ENCODE data around the gene ACAD8. TPM values are rescaled to one million over a fixed set of nuclear protein-coding genes. Genes with fewer than 3 reads are reported as not detected.

ACAD8 gene
- total RNA-seq (2014; rRNA removed; shearing (Covaris generic)) (18.9 and 26.7 TPM in 2 replicates), polyA plus RNA-seq (2016; fragmentation: Nextera tagmentation; extraction: Ambion mirVana) (18.5 and 19.4 TPM in 2 replicates)

DNA sequence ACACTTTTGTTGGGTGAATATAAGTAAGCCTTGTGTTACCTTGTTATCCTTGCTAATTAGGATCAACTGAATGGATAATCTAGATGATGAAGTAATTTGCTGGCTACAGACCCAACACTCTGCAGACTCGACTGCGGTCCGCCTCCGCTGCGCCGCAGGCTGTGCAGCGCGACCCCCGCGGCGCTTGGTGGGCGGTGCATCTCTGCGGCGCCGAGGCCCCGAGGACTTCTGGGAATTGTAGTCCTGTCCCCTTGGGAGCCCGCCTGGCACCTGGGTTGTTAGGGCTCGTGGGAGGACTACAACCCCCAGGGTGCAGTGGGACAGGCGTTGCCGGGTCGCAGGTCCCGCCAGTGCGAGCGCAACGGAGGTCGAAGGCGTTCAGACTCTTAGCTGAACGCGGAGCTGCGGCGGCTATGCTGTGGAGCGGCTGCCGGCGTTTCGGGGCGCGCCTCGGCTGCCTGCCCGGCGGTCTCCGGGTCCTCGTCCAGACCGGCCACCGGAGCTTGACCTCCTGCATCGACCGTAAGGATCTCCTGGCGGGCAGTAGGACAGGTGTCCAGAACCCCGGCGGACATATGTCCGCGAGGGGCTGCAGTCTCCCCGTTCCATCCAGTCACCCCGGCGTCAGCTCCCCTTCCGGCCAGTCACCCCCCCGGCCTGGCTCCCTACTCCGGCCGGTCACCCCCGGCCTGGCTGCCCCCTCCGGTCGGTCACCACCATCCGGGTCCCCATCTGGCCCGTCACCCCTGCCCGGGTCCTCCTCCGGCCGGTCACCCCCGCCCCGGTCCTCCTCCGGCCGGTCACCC lies at the start of gene ACAD8, which contains the start of gene THYN1:
TSS of gene ACAD8 (plus strand) at position 381 of the 806 bp plus-strand sequence. CDS start at position 414, 33 bp downstream.
TSS of gene THYN1 (minus strand) at position 165 of the 806 bp plus-strand sequence. CDS start 470 bp downstream, outside the sequence.
- in situ Hi-C loops (cut with MboI): no loop called here
- peaks cover 15% of the 10 kb centered on the region for H3K4me1 ChIP-seq (ENCODE audit: insufficient read depth)
- peak within 1 kb of the TSS; percentile 89 for H3K4me3 ChIP-seq
- H3K9me3 ChIP-seq (ENCODE audit: low read depth): no peaks in the 10 kb centered on the region
- TF ChIP-seq EZH2phosphoT487 (IDR thresholded peaks at IDR 0.05; ENCODE audit: insufficient read depth, low read depth): no peak
- TF ChIP-seq EZH2 (IDR thresholded peaks at IDR 0.05; ENCODE audit: insufficient read depth, poor library complexity, severe bottlenecking): no peak
- no peaks in the 10 kb centered on the region for H3K36me3 ChIP-seq (ENCODE audit: low read depth)
- peak within 1 kb of the TSS; percentile 74 for H3K27ac ChIP-seq
- no peaks in the 10 kb centered on the region for H3K27me3 ChIP-seq (replicated peaks; ENCODE audit: insufficient read depth)
- no peaks in the 10 kb centered on the region for H4K20me1 ChIP-seq (ENCODE audit: insufficient read depth)
- H3K9ac ChIP-seq: peak within 1 kb of the TSS; percentile 79
- no peaks in the 10 kb centered on the region for H3K9me2 ChIP-seq (ENCODE audit: insufficient read depth)
- peak within 1 kb of the TSS; percentile 96 for H2AFZ ChIP-seq
- 1 to 2% methylated on average over 44 to 51 of the region's 70 CpGs for WGBS, 2 experiments (ENCODE audit: low coverage in 1 of 2, low lambda C conversion rate in 2 of 2, missing lambda C conversion rate in 2 of 2)
- H3K79me2 ChIP-seq (ENCODE audit: insufficient read depth): peaks cover 25% of the 10 kb centered on the region
- H3F3A ChIP-seq (ENCODE audit: insufficient read depth): 0 out of 2 replicates have a peak, but pooled peaks cover 10% of the 10 kb centered on the region
- DNase-seq: peak; percentile 98
- H3K4me2 ChIP-seq (ENCODE audit: unreplicated experiment): peak within 1 kb of the TSS; percentile 99

DNA sequence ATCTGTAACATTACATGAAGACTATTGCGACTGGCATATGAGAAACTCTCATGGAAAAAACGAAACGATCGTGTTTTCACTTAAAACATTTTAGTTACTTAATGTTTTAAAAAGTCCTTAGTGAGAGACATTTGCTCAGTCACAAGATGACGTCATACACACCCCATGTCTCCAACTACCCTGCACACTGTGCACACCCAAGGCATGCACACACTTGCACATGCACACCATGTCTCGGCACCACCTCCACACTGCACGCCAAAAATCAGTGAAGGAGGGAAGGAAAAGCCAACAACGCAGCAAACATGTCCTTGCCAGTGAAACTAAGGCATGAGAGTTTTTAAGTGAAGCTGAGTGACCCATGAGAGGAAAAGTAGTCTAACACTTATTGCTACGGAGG lies 47.6 kb upstream of the ACAD8 start:
- Histone ChIP-seq H3K4me3 (no peak overlapping the region), H3K4me1 (ENCODE audit: insufficient read depth) (no peaks in the 10 kb centered on the region), H3K9me3 (ENCODE audit: low read depth) (no peaks in the 10 kb centered on the region), H3K36me3 (ENCODE audit: low read depth) (peaks cover 20% of the 10 kb centered on the region), H3K79me2 (ENCODE audit: insufficient read depth) (no peaks in the 10 kb centered on the region), H3K27ac (no peak overlapping the region), H3F3A (ENCODE audit: insufficient read depth) (no peaks in the 10 kb centered on the region), H3K9ac (no peak overlapping the region), H3K27me3 (replicated peaks; ENCODE audit: insufficient read depth) (no peaks in the 10 kb centered on the region), H3K9me2 (ENCODE audit: insufficient read depth) (no peaks in the 10 kb centered on the region), H2AFZ (no peak overlapping the region), H4K20me1 (ENCODE audit: insufficient read depth) (no peaks in the 10 kb centered on the region), H3K4me2 (ENCODE audit: unreplicated experiment) (no peak overlapping the region)
- DNase-seq: no peak
- in situ Hi-C loops (cut with MboI): no loop called here
- 91 to 92% methylated on average over 9 of the region's 9 CpGs for WGBS, 2 experiments (ENCODE audit: low coverage in 1 of 2, low lambda C conversion rate in 2 of 2, missing lambda C conversion rate in 2 of 2)
- TF ChIP-seq EZH2 (IDR thresholded peaks at IDR 0.05; ENCODE audit: insufficient read depth, poor library complexity, severe bottlenecking) (no peak), EZH2phosphoT487 (IDR thresholded peaks at IDR 0.05; ENCODE audit: insufficient read depth, low read depth) (no peak)

DNA sequence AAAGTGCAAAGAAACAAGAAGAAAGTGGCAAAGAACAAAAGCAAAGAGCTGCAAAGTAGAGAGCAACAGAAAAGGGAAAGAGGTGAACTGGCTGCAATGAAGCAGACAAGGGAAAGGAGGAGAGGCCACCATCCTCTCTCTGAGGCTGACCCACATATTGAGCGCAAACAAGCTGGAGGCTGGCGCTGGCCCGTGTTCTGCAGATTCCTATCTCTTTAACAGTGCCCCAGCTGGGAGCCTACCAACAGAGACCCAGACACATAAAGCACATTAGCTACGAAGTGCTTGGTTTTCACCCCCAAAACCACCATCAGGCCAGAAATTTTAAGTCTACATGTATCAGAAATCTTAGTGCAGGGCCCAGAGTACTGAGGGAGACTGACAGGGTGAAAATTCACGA lies 47.2 kb upstream of the ACAD8 start:
- Histone ChIP-seq H3K9ac (no peak overlapping the region), H3K4me1 (ENCODE audit: insufficient read depth) (no peaks in the 10 kb centered on the region), H3K9me3 (ENCODE audit: low read depth) (no peaks in the 10 kb centered on the region), H2AFZ (no peak overlapping the region), H4K20me1 (ENCODE audit: insufficient read depth) (no peaks in the 10 kb centered on the region), H3K9me2 (ENCODE audit: insufficient read depth) (no peaks in the 10 kb centered on the region), H3K27ac (no peak overlapping the region), H3F3A (ENCODE audit: insufficient read depth) (no peaks in the 10 kb centered on the region), H3K27me3 (replicated peaks; ENCODE audit: insufficient read depth) (no peaks in the 10 kb centered on the region), H3K4me2 (ENCODE audit: unreplicated experiment) (no peak overlapping the region), H3K79me2 (ENCODE audit: insufficient read depth) (peaks cover under 1% of the 10 kb centered on the region; the same call in 1 of the 2 replicates), H3K4me3 (no peak overlapping the region), H3K36me3 (ENCODE audit: low read depth) (peaks cover 20% of the 10 kb centered on the region)
- WGBS, 2 experiments (ENCODE audit: low coverage in 1 of 2, low lambda C conversion rate in 2 of 2, missing lambda C conversion rate in 2 of 2): 94 to 96% methylated on average over 5 of the region's 5 CpGs
- in situ Hi-C loops (cut with MboI): no loop called here
- no peak for DNase-seq
- TF ChIP-seq EZH2 (IDR thresholded peaks at IDR 0.05; ENCODE audit: insufficient read depth, poor library complexity, severe bottlenecking) (no peak), EZH2phosphoT487 (IDR thresholded peaks at IDR 0.05; ENCODE audit: insufficient read depth, low read depth) (no peak)

DNA sequence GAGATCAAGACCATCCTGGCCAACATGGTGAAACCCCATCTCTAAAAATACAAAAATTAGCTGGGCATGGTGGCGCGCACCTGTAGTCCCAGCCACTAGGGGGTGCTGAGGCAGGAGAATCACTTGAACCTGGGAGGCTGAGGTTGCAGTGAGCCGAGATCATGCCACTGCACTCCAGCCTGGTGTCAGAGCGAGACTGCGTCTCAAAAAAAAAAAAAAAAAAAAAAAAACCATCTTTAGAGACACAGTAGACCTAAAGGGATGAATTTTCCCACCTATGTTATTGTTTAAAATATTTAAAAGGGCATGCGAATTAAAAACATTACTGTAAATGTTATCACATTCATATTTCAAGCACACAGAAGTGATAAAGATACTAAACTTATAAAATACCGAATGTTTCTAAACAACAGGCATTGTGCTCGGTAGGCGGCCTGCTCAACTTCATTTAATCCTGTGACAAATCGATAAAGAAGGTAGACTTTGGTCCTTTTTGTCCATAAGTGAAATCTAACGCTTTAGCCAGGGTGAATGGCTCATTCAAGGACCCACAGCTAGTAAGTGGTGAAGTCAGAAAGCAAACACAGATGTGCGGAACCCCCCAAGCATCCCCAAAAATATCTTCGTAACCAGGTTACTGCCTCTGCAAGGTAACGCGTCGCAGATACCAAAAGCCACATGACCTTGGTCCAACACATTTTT lies 45.7 kb upstream of the ACAD8 start:
- H3K4me1 ChIP-seq (ENCODE audit: insufficient read depth): no peaks in the 10 kb centered on the region
- no peaks in the 10 kb centered on the region for H3K9me2 ChIP-seq (ENCODE audit: insufficient read depth)
- H2AFZ ChIP-seq: no peak overlapping the region
- in situ Hi-C loops (cut with MboI): no loop called here
- DNase-seq: peak; percentile 51
- no peak overlapping the region for H3K27ac ChIP-seq
- no peaks in the 10 kb centered on the region for H3F3A ChIP-seq (ENCODE audit: insufficient read depth)
- no peak overlapping the region for H3K9ac ChIP-seq
- H3K27me3 ChIP-seq (replicated peaks; ENCODE audit: insufficient read depth): no peaks in the 10 kb centered on the region
- H3K9me3 ChIP-seq (ENCODE audit: low read depth): no peaks in the 10 kb centered on the region
- no peak for TF ChIP-seq EZH2 (IDR thresholded peaks at IDR 0.05; ENCODE audit: insufficient read depth, poor library complexity, severe bottlenecking)
- 85 to 92% methylated on average over 16 of the region's 16 CpGs for WGBS, 2 experiments (ENCODE audit: low coverage in 1 of 2, low lambda C conversion rate in 2 of 2, missing lambda C conversion rate in 2 of 2)
- H4K20me1 ChIP-seq (ENCODE audit: insufficient read depth): no peaks in the 10 kb centered on the region
- H3K36me3 ChIP-seq (ENCODE audit: low read depth): peaks cover 20% of the 10 kb centered on the region
- H3K79me2 ChIP-seq (ENCODE audit: insufficient read depth): peaks cover 16% of the 10 kb centered on the region; the same call in 1 of the 2 replicates
- no peak overlapping the region for H3K4me3 ChIP-seq
- H3K4me2 ChIP-seq (ENCODE audit: unreplicated experiment): no peak overlapping the region

Data from GM23248 (cell line).